HG03558 (cell line): ENCODE results near the gene ADAMTS13.

Experiments used
- ATAC-seq: cut with Tn5 transposase; IDR thresholded peaks from one replicate; pipeline ENCODE4 v1.9.1; 2021; ENCODE audit warnings: moderate number of reproducible peaks; ENCODE audit not compliant: unreplicated experiment; ENCODE audit errors: extremely low read depth

ADAMTS13 gene

DNA sequence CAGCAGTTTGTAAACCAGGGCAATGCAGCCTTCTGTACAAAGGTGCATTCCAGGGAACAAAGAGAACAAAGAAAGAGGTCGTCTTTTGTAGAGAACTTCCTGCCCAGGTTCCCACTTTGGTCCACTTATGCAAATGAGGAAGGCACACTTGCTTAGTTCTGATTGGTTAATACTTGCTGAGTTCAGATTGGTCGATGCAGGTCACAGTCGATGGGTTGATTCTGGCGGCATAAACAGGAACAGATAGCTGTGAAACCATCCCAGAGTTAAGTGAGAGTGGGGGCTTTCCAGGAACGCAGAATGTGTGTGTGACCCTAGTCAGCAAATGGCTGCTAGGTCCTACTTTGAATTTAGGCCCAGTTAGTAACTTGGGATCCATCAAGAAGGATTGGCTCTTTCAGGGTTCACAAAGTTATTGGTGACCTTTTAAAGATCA is 1.8 kb upstream of the ADAMTS13 start:
- ATAC-seq = no peak

DNA sequence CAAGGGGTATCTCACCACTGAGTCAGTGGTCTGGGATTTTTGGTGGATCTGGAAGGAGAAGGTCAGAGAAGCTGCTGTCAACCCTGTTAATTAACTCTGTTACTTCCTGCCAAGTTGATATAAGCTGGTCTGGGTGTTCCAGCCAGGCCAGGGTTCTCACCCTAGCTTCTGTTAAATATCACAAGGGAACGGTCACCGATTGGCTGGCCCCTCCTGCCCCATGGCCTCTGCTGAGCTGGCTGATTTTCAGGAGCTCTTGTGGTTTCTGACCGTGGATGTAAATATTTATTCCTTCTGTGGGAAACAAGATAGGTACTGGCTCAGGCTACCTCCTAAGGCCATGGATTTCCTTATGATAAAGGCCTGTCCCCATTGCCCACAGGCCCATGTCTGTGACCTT is 1.0 kb downstream of the ADAMTS13 start:
- no peak for ATAC-seq

DNA sequence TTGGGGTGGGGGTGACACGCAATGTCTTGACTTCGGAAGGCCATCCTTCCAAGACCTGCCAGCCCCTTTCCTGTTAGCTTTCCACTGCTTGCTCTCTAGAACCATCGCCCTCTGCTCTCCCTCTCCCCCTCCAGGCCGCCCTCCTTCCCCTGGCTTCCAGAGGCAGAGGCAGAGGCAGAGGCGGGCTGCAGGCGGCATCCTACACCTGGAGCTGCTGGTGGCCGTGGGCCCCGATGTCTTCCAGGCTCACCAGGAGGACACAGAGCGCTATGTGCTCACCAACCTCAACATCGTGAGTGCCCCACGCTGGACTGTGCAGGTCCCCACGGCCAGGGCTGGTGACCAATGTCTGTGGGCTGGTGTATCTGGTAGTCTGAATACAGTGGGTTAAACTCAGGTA is 2.0 kb downstream of the ADAMTS13 start:
- no peak for ATAC-seq

GRCh38 chr9:133425049-133425632 is 3.0 kb downstream of the ADAMTS13 start:
- ATAC-seq = no peak

- ATAC-seq = no peak
Observed at GRCh38 chr9:133426011-133426410, 3.8 kb downstream of the ADAMTS13 start.

DNA sequence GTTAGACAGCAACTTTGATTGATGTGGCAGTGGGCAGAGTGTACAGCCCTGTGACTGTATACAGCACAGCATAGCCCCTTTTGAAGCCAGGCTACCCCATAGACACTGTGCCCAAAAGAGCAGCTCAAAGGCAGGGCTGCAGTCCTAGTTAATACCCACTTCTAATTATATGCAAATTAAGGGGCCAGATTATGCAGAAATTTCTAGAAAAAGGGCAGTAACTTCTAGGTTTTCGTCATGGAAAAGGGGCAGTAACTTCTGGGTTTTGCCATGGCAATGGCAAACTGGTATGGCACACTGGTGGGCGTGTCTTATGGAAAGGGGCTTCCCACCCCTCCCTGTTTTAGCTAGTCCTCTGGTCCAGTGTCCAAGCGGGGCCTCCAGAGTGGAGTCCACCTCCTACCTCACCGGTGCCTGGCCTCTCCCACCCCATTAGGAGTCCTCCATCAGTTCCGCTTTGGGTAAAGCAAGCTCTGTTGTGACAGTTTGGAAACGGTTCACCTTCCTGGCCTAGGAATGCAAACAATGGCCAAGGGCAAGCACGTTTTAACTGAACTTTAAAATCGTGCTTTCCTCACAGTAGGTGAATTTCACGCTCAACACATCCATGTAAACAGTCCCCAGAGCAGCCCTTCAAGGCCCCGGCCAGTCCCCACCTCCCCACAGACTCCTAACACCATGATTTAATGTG is 5.6 kb downstream of the ADAMTS13 start:
- ATAC-seq = no peak

GRCh38 chr9:133428617-133429101 is 6.5 kb downstream of the ADAMTS13 start:
- no peak for ATAC-seq

DNA sequence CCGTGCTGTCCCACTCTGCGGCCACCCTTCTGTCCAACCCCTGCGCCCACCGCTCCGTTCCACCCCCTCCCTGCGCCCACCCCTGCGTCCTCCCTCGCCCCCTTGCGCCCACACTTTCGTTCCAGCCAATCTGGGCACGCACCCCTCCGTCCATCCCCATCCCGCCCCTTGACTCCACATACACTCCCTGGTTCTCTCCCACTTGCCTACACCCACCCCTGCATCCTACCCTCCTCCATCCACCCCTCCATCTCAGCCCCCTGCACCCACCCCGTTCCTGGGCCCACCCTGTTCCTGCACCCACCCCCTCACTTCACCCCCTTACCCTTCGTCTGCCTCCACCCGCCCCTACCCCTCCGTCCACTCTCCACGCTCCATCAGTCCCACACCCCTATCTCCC is 7.0 kb downstream of the ADAMTS13 start:
- no peak for ATAC-seq

DNA sequence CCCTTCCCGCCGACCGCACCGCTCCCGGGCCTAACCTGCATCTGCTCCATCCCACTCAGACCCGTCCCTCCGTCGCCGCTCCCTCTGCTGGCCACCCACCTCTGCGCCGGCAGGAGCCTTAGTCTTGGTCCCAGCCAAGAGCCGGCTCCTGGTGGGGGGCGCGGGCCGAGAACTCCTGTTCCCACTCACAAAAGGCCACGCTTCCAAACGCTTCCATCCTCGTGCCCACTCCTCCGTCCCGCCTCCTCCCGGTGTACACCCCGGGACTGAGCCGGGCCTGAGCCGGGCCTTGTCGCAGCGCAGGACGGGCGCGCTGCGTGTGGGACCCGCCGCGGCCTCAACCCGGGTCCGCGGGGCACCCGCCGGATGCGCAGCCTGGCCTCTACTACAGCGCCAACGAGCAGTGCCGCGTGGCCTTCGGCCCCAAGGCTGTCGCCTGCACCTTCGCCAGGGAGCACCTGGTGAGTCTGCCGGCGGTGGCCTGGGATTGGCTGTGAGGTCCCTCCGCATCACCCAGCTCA is 7.5 kb downstream of the ADAMTS13 start:
- no peak for ATAC-seq

DNA sequence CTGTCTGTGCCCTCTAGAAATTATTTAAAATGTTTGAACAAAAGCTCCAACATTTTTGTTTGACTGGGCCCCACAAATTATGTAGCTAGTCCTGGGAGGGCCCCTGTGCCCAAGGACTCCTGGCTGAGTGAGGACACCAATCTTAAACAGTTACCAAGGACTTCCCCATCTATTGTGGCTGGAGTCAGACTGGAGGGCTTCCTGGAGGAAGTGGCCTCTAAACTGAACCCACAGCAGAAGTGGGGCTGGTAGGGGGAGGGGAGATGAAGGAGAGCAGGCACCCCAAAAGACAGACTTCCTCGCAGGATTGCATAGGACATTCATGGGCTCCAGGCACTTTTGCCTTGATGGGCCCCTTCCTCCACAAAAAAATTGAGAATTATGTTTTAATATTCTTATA is 8.1 kb downstream of the ADAMTS13 start:
- ATAC-seq = no peak

DNA sequence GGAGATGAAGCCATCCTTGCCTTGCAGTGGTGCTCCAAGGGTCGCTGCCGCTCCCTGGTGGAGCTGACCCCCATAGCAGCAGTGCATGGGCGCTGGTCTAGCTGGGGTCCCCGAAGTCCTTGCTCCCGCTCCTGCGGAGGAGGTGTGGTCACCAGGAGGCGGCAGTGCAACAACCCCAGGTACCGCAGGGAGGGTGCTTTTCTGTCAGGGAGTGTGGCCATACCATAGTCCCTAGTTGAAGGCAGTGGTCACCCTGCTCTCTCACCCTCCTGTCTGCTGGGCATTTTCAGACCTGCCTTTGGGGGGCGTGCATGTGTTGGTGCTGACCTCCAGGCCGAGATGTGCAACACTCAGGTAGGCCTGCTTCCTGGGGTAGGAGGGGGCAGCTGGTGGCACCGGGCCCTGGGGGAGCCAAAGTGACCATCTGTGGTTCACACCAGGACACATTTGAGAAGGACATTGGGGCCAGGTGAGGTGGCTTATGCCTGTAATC is 11.2 kb downstream of the ADAMTS13 start:
- ATAC-seq = no peak

DNA sequence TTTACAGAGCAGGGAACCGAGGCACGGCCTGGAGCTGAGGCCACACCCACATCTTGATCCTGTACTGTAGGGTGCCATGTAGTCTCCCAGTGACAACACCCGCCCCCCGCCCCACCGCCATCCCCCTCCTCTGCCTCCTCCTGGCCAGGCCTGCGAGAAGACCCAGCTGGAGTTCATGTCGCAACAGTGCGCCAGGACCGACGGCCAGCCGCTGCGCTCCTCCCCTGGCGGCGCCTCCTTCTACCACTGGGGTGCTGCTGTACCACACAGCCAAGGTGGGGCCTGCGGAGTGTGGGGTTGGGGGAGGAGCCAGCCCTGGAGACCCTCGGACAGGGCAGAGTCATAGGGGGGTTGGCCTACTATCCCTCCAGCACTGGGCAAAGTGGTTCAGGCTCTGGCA is 14.5 kb downstream of the ADAMTS13 start:
- ATAC-seq = no peak

GRCh38 chr9:133437753-133438531 is 15.8 kb downstream of the ADAMTS13 start:
- no peak for ATAC-seq

DNA sequence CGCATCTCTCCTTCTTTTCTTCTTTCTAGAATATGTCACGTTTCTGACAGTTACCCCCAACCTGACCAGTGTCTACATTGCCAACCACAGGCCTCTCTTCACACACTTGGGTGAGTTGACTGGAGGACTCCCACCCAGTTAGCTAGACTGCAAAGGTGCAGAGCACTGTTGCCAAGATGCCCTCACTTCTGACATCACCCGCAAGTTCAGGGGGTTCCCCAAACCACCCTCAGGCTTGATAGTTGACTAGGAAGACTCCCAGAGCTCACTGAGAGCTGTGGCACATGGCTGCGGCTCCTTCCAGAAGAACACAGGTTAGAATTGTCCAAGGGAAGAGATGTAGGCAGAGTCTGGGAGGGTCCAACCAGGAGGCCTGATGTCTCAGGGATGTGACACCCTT is 17.2 kb downstream of the ADAMTS13 start:
- ATAC-seq = no peak

- no peak for ATAC-seq
Observed at GRCh38 chr9:133440874-133441273, 18.7 kb downstream of the ADAMTS13 start.

DNA sequence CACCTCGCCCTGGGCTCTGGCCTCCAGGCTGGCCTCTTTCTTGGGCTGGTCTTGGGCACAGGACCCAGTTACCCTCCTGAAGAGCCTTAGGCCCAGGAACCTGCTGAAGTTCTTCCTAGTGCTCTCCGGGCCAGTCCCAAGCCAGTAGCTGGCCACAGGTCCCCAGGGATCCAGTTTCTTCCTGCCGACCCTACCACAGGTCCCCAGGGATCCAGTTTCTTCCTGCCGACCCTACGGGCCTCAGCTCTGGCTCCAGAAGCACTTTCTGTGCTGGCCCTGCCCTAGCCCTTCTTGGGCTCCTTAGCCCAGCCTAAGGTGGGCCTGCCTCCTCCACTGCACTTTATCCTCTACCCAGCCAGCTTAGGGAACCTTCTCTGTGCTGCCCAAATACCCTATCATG is 19.4 kb downstream of the ADAMTS13 start:
- no peak for ATAC-seq

- no peak for ATAC-seq
Observed at GRCh38 chr9:133443248-133443647, 21.1 kb downstream of the ADAMTS13 start.

GRCh38 chr9:133443982-133444381 is 21.8 kb downstream of the ADAMTS13 start:
- no peak for ATAC-seq

DNA sequence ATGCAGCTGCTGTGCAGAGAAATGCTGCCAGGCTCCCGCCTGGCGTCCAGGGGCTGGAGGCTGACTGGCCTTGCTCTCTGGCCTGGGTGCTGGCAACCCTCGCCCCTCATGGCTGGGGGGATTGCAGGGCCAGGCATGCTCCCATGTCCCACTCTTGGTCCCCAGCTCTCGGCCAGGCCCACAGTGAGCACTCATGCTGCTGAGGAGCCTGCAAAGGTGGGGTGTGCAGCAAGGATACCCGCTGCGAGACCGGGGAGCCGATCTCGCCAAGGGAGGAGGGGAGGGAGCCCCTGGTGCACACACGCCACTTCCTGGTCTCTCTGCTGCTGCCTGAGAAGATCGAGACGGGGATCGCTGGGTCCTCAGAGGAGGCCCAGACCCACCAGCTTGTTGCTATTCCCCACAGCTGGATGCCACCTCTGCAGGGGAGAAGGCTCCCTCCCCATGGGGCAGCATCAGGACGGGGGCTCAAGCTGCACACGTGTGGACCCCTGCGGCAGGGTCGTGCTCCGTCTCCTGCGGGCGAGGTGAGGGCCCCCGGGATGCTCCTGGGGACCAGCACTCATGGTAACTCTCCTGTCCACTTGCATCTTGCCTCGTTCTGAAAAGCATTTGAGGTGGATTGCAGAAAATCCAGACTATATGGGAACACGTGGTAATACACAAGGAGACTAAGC is 23.3 kb downstream of the ADAMTS13 start:
- ATAC-seq = no peak

- ATAC-seq = no peak
Observed at GRCh38 chr9:133448487-133448972, 26.4 kb downstream of the ADAMTS13 start.
